A549 treated with dexamethasone at 1 μM for 4 hours (cell line): ENCODE measurements around the gene SDCBP2. TPM values are rescaled to one million over a fixed set of nuclear protein-coding genes. Genes with fewer than 3 reads are reported as not detected.

ENCODE experiments used
- total RNA-seq: library from RNA; stranded (reverse); fragments of 200-300 nt; extraction: Qiagen RNA extraction; gene quantifications from 5 replicates; pipeline ENCODE4 v1.2.3, GENCODE V29; 2022

SDCBP2 gene
- 1.4 to 2.2 TPM (median 1.6 TPM) in 5 replicates for total RNA-seq

GRCh38 chr20:1328680-1329330 is at the start of gene SDCBP2:
Gene SDCBP2 (minus strand): TSS chr20:1329139. CDS start chr20:1320416, 8,723 bp downstream.

GRCh38 chr20:1266167-1266973 is 62.6 kb downstream of the SDCBP2 start, which contains the start of gene SNPH:
Gene SNPH (plus strand): TSS chr20:1266294. CDS start chr20:1296240, 29,946 bp downstream.

Other genes with a start within 250 kb of the SDCBP2 start
- gene PSMF1, start 210.5 kb downstream of the SDCBP2 start, total RNA-seq, result 201 to 274 TPM (median 240 TPM) in 5 replicates
- gene TMEM74B, start 144.2 kb downstream of the SDCBP2 start, total RNA-seq, result 2.4 to 3.5 TPM (median 3.1 TPM) in 5 replicates
- 0.05 to 0.08 TPM (median 0.07 TPM) in 3 of 5 replicates, not detected in the others for gene C20orf202, start 125.7 kb downstream of the SDCBP2 start, total RNA-seq
- not detected in 5 replicates for gene RAD21L1, start 103.1 kb downstream of the SDCBP2 start, total RNA-seq
- 3.1 to 4.5 TPM (median 4.2 TPM) in 5 replicates for gene SNPH, start 62.8 kb downstream of the SDCBP2 start, total RNA-seq
- 450 to 552 TPM (median 545 TPM) in 5 replicates for gene FKBP1A, start 63.9 kb upstream of the SDCBP2 start, total RNA-seq
- gene NSFL1C, start 137.7 kb upstream of the SDCBP2 start, total RNA-seq, result 115 to 144 TPM (median 124 TPM) in 5 replicates
- not detected in 5 replicates for gene SIRPB2, start 162.3 kb upstream of the SDCBP2 start, total RNA-seq
- gene SIRPD, start 228.6 kb upstream of the SDCBP2 start, total RNA-seq, result not detected in 5 replicates